HG02623 (cell line): ENCODE measurements around the gene RSRC1.
"Not testable (repeated sequence)": the region's sequence is repeated elsewhere in the genome, so short reads cannot be mapped to it uniquely, and the experiment has no call there.

Experiments used
- ATAC-seq: cut with Tn5 transposase; IDR thresholded peaks from one replicate; pipeline ENCODE4 v1.9.1; 2021; ENCODE audit warnings: moderate library complexity; ENCODE audit not compliant: unreplicated experiment

Gene RSRC1

DNA sequence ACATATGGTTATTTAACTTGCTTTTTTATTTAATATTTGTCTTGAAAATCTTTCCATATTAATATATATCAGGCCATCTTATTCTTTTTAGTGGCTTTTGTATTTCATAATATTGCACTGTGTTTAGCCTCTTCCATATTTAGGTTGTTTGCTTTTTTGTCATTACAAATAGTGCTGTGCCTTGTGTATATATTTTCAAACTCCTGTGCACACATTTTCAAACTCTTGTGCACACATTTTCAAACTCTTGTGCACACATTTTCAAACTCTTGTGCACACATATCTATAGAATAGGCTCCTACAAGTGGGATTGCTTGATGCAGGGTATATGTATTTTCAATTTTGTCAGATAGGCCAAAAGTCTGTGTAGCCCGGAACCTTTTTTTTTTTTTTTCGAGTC is 343.1 kb downstream of the RSRC1 start:
- no peak for ATAC-seq

DNA sequence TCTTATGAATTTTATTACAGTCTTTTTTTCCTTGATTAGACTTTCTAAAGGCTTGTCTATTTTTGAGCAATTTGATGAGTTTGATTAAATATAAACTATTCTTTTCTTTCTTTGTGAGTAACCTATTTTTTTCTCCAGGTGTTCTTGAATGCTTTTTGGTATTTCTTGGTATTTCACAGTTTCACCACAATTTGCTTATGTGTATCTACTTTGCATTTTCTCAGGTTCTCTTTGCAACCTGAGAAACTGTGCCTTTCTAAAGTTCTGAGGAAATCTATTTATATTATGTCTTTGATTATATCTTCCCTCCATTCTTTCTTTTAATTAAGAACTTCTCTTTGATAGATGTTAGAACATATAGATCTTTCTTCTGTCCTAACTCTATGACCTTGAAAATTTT is 344.0 kb downstream of the RSRC1 start:
- ATAC-seq, result no peak

DNA sequence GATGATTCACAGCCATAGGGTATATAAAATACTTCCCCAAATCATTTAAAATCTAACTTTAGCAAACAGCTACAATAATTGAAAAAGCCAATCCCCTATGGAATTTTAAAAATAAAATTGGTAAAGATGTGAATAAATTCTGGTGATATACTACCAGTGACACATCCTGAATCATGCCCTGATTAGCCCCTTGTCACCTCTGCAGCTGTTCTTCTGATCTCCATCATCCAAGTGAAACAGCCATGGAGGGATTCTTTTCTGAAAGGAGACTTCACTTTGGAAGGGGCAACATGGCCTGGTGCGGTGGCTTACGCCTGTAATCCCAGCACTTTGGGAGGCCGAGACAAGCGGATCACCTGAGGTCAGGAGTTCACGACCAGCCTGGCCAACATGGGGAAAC is 345.5 kb downstream of the RSRC1 start:
- no peak for ATAC-seq

DNA sequence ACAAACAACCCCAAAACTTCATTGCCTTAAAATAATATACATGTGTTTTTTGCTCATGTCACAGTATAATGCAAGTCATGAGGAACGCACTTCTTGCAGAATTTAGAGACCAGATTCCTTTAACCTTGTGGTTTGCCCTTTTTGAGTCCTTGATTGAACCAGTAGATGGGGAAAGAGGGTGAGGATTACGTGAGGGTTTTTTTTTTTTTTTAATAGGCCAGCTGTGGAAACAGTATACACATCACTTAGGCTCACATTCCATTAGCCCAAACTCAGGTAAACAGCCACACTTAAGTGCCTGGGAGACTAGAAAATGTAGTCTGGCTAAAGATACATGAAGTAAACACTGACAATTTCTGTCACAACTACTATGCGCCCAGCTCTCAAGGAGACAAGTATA is 346.2 kb downstream of the RSRC1 start:
- ATAC-seq, result no peak

GRCh38 chr3:158458464-158458863 is 348.6 kb downstream of the RSRC1 start:
- no peak for ATAC-seq

- ATAC-seq, result no peak
Observed at GRCh38 chr3:158460926-158461325, 351.0 kb downstream of the RSRC1 start.

- no peak for ATAC-seq
Observed at GRCh38 chr3:158463556-158463955, 353.7 kb downstream of the RSRC1 start.

- ATAC-seq, result peak; percentile 69
Observed at GRCh38 chr3:158465074-158465473, 355.2 kb downstream of the RSRC1 start.

GRCh38 chr3:158470944-158471638 is 361.2 kb downstream of the RSRC1 start:
- no peak for ATAC-seq

DNA sequence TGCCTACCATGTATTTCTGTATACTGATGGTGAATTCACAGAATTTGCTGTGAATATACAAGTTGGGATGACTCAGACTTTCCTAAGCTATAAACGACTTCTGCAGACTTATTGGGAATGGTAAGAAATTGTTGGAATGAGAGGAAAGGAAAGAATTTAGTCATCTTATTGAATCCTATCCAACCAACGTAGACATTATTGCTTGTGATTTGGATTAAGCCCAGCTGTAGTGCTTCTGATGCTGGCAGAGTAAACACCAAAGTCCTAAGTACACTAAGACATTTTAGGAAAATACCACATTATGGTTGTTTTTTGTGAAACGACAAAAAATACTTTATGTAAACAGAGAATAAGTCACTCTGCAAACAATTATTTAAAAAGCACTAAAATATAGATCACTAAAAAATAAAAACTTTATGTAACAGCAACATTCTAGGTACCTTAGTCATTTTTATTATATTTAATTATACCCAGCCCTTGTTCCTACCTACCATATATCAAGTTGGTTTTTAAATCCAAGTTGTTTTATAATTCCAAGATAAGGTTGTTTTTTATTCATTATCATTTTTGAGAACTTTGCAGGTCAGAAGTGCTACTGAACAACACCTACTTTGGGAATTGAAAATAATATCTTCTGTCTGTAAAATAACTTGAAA is 361.9 kb downstream of the RSRC1 start:
- ATAC-seq, result no peak

GRCh38 chr3:158479051-158479450 is 369.2 kb downstream of the RSRC1 start:
- ATAC-seq, result no peak

DNA sequence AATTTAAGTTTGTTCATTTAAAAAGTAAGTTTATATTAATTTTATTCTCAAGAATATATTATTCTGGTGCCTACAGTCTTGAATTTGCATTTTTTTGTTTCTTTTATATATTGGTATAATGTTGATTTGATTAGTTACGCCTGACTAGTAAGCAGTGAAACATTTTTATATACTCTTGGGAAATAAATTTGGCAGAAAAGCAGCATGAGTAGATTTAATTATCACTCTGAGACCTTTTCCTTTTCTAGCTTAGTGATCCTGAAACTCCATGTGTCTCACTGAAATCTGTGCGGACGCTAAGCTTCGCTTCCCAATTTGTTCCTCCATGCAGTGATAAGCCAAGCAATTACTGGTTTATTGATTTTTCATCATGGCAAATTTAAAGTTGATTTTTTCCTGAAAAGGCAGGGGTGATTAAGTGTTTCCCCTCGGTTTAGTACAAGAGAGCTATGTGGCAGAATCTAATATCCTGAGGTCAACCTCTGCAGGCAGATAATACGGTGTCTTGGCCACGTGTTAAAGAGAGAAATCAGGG is 373.9 kb downstream of the RSRC1 start:
- no peak for ATAC-seq

DNA sequence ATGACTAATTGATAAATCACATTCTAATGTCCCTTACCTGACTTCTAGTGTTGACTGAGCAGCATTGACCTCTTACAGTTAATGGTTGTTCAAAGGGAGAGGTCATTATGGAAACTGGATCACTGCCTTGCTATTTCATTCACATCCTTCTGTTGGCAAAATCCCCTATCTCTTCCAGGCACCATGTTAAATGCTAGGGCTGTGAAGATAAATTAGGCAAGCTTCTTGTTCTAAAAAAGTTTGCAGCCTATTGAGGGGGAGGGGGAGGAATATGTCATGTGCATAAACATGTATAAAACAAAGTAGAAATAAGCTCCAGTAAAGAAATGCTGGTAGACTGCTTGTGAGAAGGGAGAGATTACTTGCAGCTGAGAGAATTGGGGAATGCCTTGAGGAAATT is 376.3 kb downstream of the RSRC1 start:
- ATAC-seq, result no peak

DNA sequence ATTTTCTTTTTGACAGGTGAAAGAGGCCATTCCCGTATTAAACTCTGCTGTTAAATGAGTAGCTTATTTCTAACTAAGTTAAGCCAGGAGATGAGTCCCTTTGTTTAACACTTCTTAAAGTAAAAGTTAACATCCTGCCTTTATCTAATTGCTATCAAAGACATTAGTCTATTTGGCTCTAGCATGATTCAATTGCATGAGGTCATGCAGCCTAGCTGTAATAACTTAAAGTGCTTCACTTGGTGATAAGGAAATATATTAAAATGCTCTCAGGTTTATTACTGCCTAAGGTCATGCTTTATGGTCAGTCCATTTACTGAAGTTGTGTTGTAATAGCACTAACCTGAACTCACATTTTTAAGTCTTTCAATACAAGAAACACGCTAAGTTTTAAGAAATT is 378.8 kb downstream of the RSRC1 start:
- ATAC-seq, result no peak

- ATAC-seq, result no peak
Observed at GRCh38 chr3:158489181-158489580, 379.3 kb downstream of the RSRC1 start.

GRCh38 chr3:158491968-158492367 is 382.1 kb downstream of the RSRC1 start:
- no peak for ATAC-seq

GRCh38 chr3:158492685-158493084 is 382.8 kb downstream of the RSRC1 start:
- no peak for ATAC-seq

DNA sequence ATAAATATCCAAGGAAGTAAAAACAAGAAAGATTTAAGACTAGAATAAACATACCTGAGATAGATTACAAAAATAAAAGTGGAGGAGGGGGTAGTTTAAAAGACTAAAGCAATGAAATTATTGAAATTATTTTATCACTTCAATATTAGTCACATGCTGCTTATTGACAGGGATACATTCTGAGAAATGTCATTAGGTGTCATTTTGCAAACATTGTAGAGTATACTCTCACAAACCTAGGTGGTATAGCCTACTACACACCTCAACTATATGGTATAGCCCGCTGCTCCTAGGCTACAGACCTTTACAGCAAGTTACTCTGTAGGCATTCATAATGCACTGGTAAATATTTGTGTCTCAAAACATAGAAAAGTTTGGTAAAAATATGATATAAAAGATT is 384.0 kb downstream of the RSRC1 start:
- no peak for ATAC-seq

DNA sequence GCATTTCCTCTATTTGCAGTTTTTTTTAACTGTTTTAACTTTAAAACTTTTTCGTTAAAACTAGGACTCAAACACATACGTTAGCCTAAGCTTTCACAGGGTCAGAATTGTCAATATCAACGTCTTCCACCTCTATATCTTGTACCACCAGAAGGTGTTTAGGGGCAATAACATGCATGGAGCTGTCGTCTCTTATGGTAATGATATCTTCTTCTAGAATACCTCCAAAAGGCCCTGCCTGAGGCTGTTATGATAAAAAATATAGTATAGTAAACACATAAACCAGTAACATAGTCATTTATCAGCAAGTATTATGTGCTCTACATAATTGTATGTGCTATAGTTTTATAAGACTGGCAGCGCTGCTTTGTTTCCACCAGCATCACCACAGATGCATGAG is 384.8 kb downstream of the RSRC1 start:
- ATAC-seq, result no peak

DNA sequence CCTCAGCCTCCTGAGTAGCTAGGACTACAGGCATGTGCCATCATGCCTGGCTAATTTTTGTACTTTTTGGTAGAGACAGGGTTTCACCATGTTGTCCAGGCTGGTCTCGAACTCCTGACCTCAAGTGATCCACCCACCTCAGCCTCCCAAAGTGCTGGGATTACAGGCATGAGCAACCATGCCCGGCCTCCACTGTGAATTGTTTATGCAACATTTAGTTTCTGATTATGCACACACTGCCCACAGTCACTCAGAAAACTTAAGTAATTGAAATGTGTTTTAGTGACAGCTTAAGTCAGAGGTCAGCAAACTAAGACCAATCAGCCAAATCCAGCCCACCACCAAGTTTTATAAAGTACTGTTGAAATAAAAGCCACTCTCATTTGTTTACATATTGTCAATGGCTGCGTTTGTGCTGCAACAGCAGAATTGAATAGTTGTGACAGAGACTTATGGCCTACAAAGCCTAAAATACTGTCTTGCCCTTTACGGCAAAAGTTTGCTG is 385.6 kb downstream of the RSRC1 start:
- ATAC-seq, result not testable (repeated sequence)

DNA sequence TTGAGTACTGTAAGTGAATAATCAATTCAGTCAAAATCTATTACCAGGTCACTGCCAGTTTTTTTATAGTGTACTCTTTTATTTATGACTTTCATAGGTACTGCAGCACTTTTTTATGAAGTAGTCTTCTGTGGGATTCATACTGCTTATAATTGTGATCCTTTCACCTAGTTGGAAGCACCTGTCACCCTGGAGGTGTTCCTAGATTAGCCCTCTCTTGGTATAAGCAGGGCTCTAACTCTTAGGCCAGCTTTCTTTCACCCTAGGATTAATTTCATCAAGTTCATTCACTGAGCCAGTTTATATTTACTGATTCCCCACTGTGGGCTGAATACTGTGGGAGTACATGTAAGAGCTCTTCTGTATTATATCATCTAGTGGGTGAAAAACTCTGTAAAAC is 395.2 kb downstream of the RSRC1 start:
- ATAC-seq, result no peak

GRCh38 chr3:158506456-158506855 is 396.6 kb downstream of the RSRC1 start:
- no peak for ATAC-seq
